SK-N-MC (cell line): ENCODE data around the gene UGT1A7.

ENCODE experiments used
- DNase-seq: peaks from one replicate; pipeline ENCODE4 v3.0.0-alpha.2; 2011; ENCODE audit warnings: low read depth, low spot score
- H3K27ac ChIP-seq: fragments of 200-600 bp; sonication (generic); 2 replicates; pipeline ENCODE4 v1.5.1; 2016; ENCODE audit warnings: mixed run types
- H3K36me3 ChIP-seq: fragments of 200-600 bp; sonication (generic); 2 replicates; pipeline ENCODE4 v1.6.1; 2017; ENCODE audit warnings: antibody characterized with exemption, low read length, mixed read lengths; ENCODE audit not compliant: insufficient read depth
- H3K4me3 ChIP-seq: fragments of 200-600 bp; sonication (generic); 2 replicates; pipeline ENCODE4 v1.5.1; 2016
- H3K9ac ChIP-seq: fragments of 200-600 bp; sonication (generic); 2 replicates; pipeline ENCODE4 v1.8.0; 2017; ENCODE audit warnings: mixed run types, mixed read lengths; ENCODE audit not compliant: insufficient read length
- H3K9me3 ChIP-seq: fragments of 200-600 bp; sonication (generic); 2 replicates; pipeline ENCODE4 v1.6.1; 2017; ENCODE audit warnings: low read depth, mild to moderate bottlenecking, antibody characterized with exemption, low read length, moderate library complexity, mixed read lengths
- EZH2 ChIP-seq: fragments of 200-600 bp; sonication (generic); IDR thresholded peaks from one replicate; pipeline ENCODE4 v1.6.1; 2017; ENCODE audit warnings: antibody characterized with exemption
- FOXP2 ChIP-seq: optimal IDR thresholded peaks from 2 replicates; pipeline ENCODE3; 2011; ENCODE audit warnings: mild to moderate bottlenecking, moderate library complexity; ENCODE audit not compliant: insufficient read depth; ENCODE audit errors: extremely low read length, control extremely low read depth
- POLR2AphosphoS5 ChIP-seq: IDR thresholded peaks from 2 replicates; pipeline ENCODE4 v1.6.1; 2012; ENCODE audit warnings: mild to moderate bottlenecking, low read depth, low read length, borderline replicate concordance

The UGT1A7 gene

DNA sequence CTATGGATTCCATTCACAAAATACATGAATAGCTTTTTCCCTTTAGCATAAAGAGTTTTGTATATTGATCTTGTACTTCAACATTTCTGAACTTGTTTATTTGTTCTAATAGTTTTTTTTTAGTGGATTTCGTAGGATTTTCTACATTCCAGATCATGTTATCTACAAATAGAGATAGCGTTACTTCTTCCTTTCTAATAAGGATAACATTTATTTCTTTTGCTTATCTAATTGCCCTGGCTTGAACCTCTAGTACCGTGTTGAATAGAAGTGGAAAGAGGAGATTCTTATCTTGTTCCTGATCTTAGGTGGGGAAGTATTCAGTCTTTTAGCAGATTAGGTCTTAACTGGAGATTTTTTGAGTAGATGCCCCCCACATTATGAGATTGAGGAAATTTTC is 20.5 kb downstream of the UGT1A7 start:
- Histone ChIP-seq H3K36me3 (no peaks in the 10 kb centered on the region; the same call in 1 of the 2 replicates), H3K4me3 (no peak overlapping the region), H3K9me3 (0 out of 2 replicates have a peak, but pooled peaks cover 3% of the 10 kb centered on the region), H3K9ac (no peak overlapping the region), H3K27ac (peak overlapping the region; percentile 48; the same call in 1 of the 2 replicates)
- DNase-seq: no peak
- TF ChIP-seq FOXP2 (no peak), EZH2 (no peak), POLR2AphosphoS5 (no peak)

DNA sequence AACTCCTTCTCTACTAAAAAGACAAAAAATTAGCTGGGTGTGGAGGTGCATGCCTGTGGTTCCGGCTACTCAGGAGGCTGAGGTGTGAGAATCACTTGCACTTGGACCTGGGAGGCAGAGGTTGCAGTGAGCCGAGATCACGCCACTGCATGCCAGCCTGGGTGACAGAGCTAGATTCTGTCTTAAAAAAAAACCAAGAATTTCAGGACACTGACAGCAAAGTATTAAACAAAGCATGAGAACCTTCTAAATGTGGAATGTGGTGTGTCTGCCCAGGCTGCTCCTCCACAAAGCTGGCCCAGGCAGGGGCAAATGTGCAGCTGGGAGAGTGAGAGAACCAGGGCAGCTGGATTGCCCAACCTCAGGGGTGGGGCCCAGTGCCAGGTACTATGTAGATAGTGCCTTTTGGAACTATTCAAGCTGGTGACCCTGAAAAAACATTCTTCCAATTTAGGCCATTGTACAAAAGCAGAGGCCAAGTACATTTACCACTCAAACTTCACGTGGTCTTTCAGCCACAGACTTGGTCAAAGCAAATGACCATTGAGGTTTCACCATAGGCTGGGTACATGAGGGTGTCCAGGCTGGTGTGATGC is 24.3 kb downstream of the UGT1A7 start:
- no peak overlapping the region for H3K27ac ChIP-seq
- DNase-seq: no peak
- no peak for TF ChIP-seq POLR2AphosphoS5
- no peak for TF ChIP-seq FOXP2

GRCh38 chr2:233706720-233707119 is 25.0 kb downstream of the UGT1A7 start:
- H3K27ac ChIP-seq: no peak overlapping the region
- no peak overlapping the region for H3K9ac ChIP-seq
- no peaks in the 10 kb centered on the region for H3K9me3 ChIP-seq
- no peak for DNase-seq
- H3K4me3 ChIP-seq: no peak overlapping the region
- TF ChIP-seq POLR2AphosphoS5: no peak
- H3K36me3 ChIP-seq: no peaks in the 10 kb centered on the region; the same call in 1 of the 2 replicates

More for the DNA sequence above, 24.3 kb downstream of the UGT1A7 start:
- Histone ChIP-seq H3K4me3 (no peak overlapping the region), H3K9me3 (no peaks in the 10 kb centered on the region), H3K9ac (no peak overlapping the region), H3K36me3 (no peaks in the 10 kb centered on the region; the same call in 1 of the 2 replicates)

GRCh38 chr2:233707940-233708644 is 26.4 kb downstream of the UGT1A7 start:
- TF ChIP-seq EZH2 (no peak), FOXP2 (no peak), POLR2AphosphoS5 (no peak)
- Histone ChIP-seq H3K9me3 (no peaks in the 10 kb centered on the region), H3K36me3 (no peaks in the 10 kb centered on the region), H3K9ac (no peak overlapping the region), H3K4me3 (no peak overlapping the region), H3K27ac (peak overlapping the region; percentile 32; the same call in 1 of the 2 replicates)
- no peak for DNase-seq

DNA sequence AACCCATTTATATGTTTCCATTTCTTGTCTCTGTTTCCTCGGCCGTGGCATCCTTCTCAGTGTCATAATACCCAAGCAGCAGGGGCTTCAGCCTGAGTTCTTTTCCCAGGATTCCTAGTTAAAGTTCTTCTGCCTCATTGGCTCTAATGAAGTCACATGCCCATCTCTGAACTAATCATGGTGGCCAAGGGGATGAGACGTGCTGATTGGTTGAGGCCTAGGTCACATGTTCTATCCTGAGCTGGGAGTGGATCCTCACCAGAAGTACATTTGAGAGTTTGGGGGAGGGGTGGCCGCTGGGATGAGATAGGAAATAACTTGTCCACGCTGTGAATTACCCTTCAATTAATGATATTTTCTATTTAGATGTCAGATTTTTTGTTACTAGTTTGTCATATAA is 27.2 kb downstream of the UGT1A7 start:
- Histone ChIP-seq H3K36me3 (no peaks in the 10 kb centered on the region), H3K9ac (no peak overlapping the region), H3K4me3 (no peak overlapping the region), H3K9me3 (no peaks in the 10 kb centered on the region), H3K27ac (no peak overlapping the region)
- TF ChIP-seq FOXP2 (no peak), EZH2 (no peak), POLR2AphosphoS5 (no peak)
- DNase-seq: no peak

GRCh38 chr2:233711312-233712008 is 29.8 kb downstream of the UGT1A7 start:
- Histone ChIP-seq H3K9ac (no peak overlapping the region), H3K4me3 (no peak overlapping the region), H3K9me3 (no peaks in the 10 kb centered on the region), H3K36me3 (no peaks in the 10 kb centered on the region), H3K27ac (no peak overlapping the region)
- TF ChIP-seq FOXP2 (no peak), POLR2AphosphoS5 (no peak), EZH2 (no peak)
- DNase-seq: peak; percentile 71

DNA sequence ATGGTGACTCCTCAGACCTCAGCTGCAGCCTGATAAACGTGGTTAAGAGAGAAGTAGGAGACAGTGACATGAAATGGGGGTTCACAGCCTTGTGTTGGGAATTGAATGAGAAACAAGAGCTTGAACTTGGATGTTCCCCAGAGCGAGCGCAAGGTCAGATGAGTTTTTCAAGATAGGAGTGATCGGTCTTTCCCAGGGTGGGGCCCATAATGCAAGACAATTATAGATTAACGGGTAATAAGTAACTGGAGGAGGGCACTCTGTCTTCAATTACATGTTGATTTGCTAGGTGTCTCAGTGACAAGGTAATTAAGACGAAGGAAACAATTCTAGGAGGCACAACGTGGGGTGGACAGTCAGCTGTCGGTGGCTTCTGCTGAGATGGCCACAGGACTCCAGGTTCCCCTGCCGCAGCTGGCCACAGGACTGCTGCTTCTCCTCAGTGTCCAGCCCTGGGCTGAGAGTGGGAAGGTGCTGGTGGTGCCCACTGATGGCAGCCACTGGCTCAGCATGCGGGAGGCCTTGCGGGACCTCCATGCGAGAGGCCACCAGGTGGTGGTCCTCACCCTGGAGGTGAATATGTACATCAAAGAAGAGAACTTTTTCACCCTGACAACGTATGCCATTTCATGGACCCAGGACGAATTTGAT is 31.0 kb downstream of the UGT1A7 start, which contains the start of gene UGT1A5:
UGT1A5 (plus strand) TSS at position 297 of the 651 bp plus-strand sequence; CDS start at position 382, 85 bp downstream.
- Histone ChIP-seq H3K9ac (no peak within 1 kb of the TSS), H3K36me3 (no peaks in the 10 kb centered on the region), H3K27ac (no peak within 1 kb of the TSS), H3K4me3 (no peak within 1 kb of the TSS), H3K9me3 (no peaks in the 10 kb centered on the region)
- DNase-seq: no peak
- TF ChIP-seq POLR2AphosphoS5: no peak

DNA sequence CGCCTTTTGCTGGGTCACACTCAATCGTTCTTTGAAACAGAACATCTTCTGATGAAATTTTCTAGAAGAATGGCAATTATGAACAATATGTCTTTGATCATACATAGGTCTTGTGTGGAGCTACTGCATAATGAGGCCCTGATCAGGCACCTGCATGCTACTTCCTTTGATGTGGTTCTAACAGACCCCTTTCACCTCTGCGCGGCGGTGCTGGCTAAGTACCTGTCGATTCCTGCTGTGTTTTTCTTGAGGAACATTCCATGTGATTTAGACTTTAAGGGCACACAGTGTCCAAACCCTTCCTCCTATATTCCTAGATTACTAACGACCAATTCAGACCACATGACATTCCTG is 31.5 kb downstream of the UGT1A7 start:
- TF ChIP-seq POLR2AphosphoS5 (no peak), FOXP2 (no peak), EZH2 (no peak)
- no peak for DNase-seq
- no peak overlapping the region for H3K9ac ChIP-seq
- no peak overlapping the region for H3K4me3 ChIP-seq
- no peaks in the 10 kb centered on the region for H3K36me3 ChIP-seq
- no peaks in the 10 kb centered on the region for H3K9me3 ChIP-seq
- H3K27ac ChIP-seq: no peak overlapping the region
